Measurements from ENCODE around the gene C1orf159. TPM values are rescaled to one million over a fixed set of nuclear protein-coding genes. Genes with fewer than 3 reads are reported as not detected.
"Not testable (repeated sequence)": the region's sequence is repeated elsewhere in the genome, so short reads cannot be mapped to it uniquely, and the experiment has no call there.

C1orf159 gene
- total and polyA plus RNA-seq, 12 donors, result 2.9 to 14.0 (median 4.1) TPM

- DNase-seq (no peak), ATAC-seq (no peak)
- Histone ChIP-seq H3K4me3 (no peak overlapping the region), H3K4me1 (no peaks in the 10 kb centered on the region), H3K9me3 (peaks cover 0 to 11% (median 0%) of the 10 kb centered on the region in 11 donors), H3K27me3 (no peaks in the 10 kb centered on the region), H3K27ac (no peak overlapping the region), H3K36me3 (no peaks in the 10 kb centered on the region)
- WGBS, 2 donors, result 96 to 98% methylated on average over 11 of the region's 11 CpGs
- intact Hi-C loops (cut with DNase I), result no loop called here
- TF ChIP-seq CTCF (IDR thresholded peaks at IDR 0.05), result no peak
These were observed 15.6 kb downstream of the C1orf159 start for GRCh38 chr1:1100296-1100695.

GRCh38 chr1:1099506-1100183 lies 16.2 kb downstream of the C1orf159 start:
- no peak for ATAC-seq
- DNase-seq, result no peak
- 86 to 87% methylated on average over 4 of the region's 4 CpGs for WGBS, 2 donors
- intact Hi-C loops (cut with DNase I), result no loop called here
- peaks cover 0 to 11% (median 0%) of the 10 kb centered on the region in 11 donors for H3K9me3 ChIP-seq
- no peaks in the 10 kb centered on the region for H3K36me3 ChIP-seq
- no peak overlapping the region for H3K4me3 ChIP-seq
- H3K4me1 ChIP-seq, result no peaks in the 10 kb centered on the region
- no peak overlapping the region for H3K27ac ChIP-seq
- no peak for TF ChIP-seq CTCF (IDR thresholded peaks at IDR 0.05)
- no peaks in the 10 kb centered on the region for H3K27me3 ChIP-seq

- no peak for DNase-seq
- no peak for ATAC-seq
- peaks cover 0 to 11% (median 0%) of the 10 kb centered on the region in 11 donors for H3K9me3 ChIP-seq
- H3K4me3 ChIP-seq, result no peak overlapping the region
- no peak for TF ChIP-seq CTCF (IDR thresholded peaks at IDR 0.05)
- no peaks in the 10 kb centered on the region for H3K27me3 ChIP-seq
- intact Hi-C loops (cut with DNase I), result no loop called here
- WGBS, 2 donors, result 96 to 97% methylated on average over 18 of the region's 18 CpGs
- H3K36me3 ChIP-seq, result no peaks in the 10 kb centered on the region
- no peak overlapping the region for H3K27ac ChIP-seq
- H3K4me1 ChIP-seq, result no peaks in the 10 kb centered on the region
These were observed 17.0 kb downstream of the C1orf159 start for GRCh38 chr1:1098681-1099421.

GRCh38 chr1:1096136-1096535 lies 19.8 kb downstream of the C1orf159 start:
- WGBS, 2 donors, result 93 to 100% methylated on average over 5 of the region's 5 CpGs
- ATAC-seq, DNase-seq: not testable (repeated sequence)

GRCh38 chr1:1094981-1095380 lies 20.9 kb downstream of the C1orf159 start:
- intact Hi-C loops (cut with DNase I), result no loop called here
- ATAC-seq, result no peak
- TF ChIP-seq CTCF (IDR thresholded peaks at IDR 0.05), result no peak

More at GRCh38 chr1:1096136-1096535, 19.8 kb downstream of the C1orf159 start:
- H3K4me1 ChIP-seq; H3K27ac ChIP-seq; H3K27me3 ChIP-seq; H3K36me3 ChIP-seq; intact Hi-C loops (cut with DNase I); H3K4me3 ChIP-seq: not testable (repeated sequence)
- peaks cover 0 to 11% (median 0%) of the 10 kb centered on the region in 11 donors for H3K9me3 ChIP-seq

More at GRCh38 chr1:1094981-1095380, 20.9 kb downstream of the C1orf159 start:
- H3K36me3 ChIP-seq, result no peaks in the 10 kb centered on the region
- H3K4me3 ChIP-seq, result no peak overlapping the region
- H3K9me3 ChIP-seq, result peaks cover 0 to 5% (median 0%) of the 10 kb centered on the region in 11 donors
- H3K4me1 ChIP-seq, result no peaks in the 10 kb centered on the region
- DNase-seq, result no peak
- H3K27me3 ChIP-seq, result no peaks in the 10 kb centered on the region
- no peak overlapping the region for H3K27ac ChIP-seq
- WGBS, 2 donors, result 96 to 97% methylated on average over 7 of the region's 7 CpGs

Measured in heart right ventricle (tissue), 16 donors.